ENCODE data around the gene ANKRD34A. TPM values are rescaled to one million over a fixed set of nuclear protein-coding genes. Genes with fewer than 3 reads are reported as not detected.

Gene ANKRD34A
- total and polyA plus RNA-seq, 2 experiments from 2014 or later: 0.76 to 0.90 TPM

DNA sequence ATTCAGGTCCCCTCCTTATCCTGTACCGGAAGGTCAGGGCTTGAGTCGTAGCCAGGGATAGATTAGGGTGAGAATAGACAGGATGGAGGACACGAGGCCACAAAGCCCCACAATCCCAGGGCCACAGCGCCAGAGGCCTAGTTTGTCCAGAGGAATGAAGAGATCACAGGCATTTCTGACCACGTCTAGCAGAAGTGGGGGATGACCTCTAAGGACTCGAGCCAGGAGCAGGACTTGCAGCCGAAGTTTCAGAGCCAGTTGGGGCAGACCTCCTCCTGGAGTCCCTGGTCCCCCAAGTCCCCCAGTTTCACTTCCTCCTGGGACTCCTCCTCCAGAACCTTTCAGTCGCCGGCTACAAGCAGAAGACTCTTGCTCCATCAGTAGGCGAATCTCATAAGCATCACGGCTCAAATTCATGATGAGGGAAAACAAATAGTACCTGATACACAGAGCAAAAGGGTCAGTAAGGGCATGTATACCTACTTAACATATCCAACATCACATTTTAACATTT is 52.2 kb downstream of the ANKRD34A start:
- Histone ChIP-seq H3K4me1 (ENCODE audit: insufficient read depth) (peaks cover under 1% of the 10 kb centered on the region), H3K36me3 (replicated peaks; ENCODE audit: insufficient read depth, low read depth) (no peaks in the 10 kb centered on the region), H3K79me2 (peaks cover 10% of the 10 kb centered on the region), H4K20me1 (ENCODE audit: insufficient read depth, poor library complexity, severe bottlenecking) (no peaks in the 10 kb centered on the region), H3K27ac (no peak overlapping the region), H2AFZ (no peak overlapping the region), H3K9me3 (ENCODE audit: low read depth) (no peaks in the 10 kb centered on the region), H3K4me3 (no peak overlapping the region), H3K27me3 (no peaks in the 10 kb centered on the region), H3K9me2 (replicated peaks; ENCODE audit: insufficient read depth) (no peaks in the 10 kb centered on the region), H3K4me2 (no peak overlapping the region)
- 93% methylated on average over 11 of the region's 11 CpGs for WGBS (ENCODE audit: low lambda C conversion rate, missing lambda C conversion rate)
- no peak for DNase-seq (ENCODE audit: low spot score)
- no peak for TF ChIP-seq EZH2 (IDR thresholded peaks at IDR 0.05; ENCODE audit: borderline replicate concordance)
- TF ChIP-seq CTCF (IDR thresholded peaks at IDR 0.05; ENCODE audit: poor library complexity): no peak
- TF ChIP-seq EZH2phosphoT487 (IDR thresholded peaks at IDR 0.05; ENCODE audit: low read depth, severe bottlenecking, unreplicated experiment): no peak

Other genes with a start within 250 kb of the ANKRD34A start
- gene CD160, start 245.1 kb downstream of the ANKRD34A start, total RNA-seq: not detected in 2 replicates
- not detected in 2 replicates for gene CD160, start 245.1 kb downstream of the ANKRD34A start, polyA plus RNA-seq
- 10.3 and 13.7 TPM in 2 replicates for gene RNF115, start 140.5 kb downstream of the ANKRD34A start, total RNA-seq
- 8.6 and 8.7 TPM in 2 replicates for gene RNF115, start 140.5 kb downstream of the ANKRD34A start, polyA plus RNA-seq
- gene POLR3C, start 140.4 kb downstream of the ANKRD34A start, total RNA-seq: 19.6 and 29.2 TPM in 2 replicates
- gene POLR3C, start 140.4 kb downstream of the ANKRD34A start, polyA plus RNA-seq: 20.6 and 20.9 TPM in 2 replicates
- gene NUDT17, start 118.9 kb downstream of the ANKRD34A start, total RNA-seq: 4.9 and 5.2 TPM in 2 replicates
- gene NUDT17, start 118.9 kb downstream of the ANKRD34A start, polyA plus RNA-seq: 1.3 and 2.7 TPM in 2 replicates
- gene PIAS3, start 105.5 kb downstream of the ANKRD34A start, total RNA-seq: 18.0 and 18.1 TPM in 2 replicates
- gene PIAS3, start 105.5 kb downstream of the ANKRD34A start, polyA plus RNA-seq: 51.2 and 60.7 TPM in 2 replicates
- 0.43 and 0.76 TPM in 2 replicates for gene ANKRD35, start 78.7 kb downstream of the ANKRD34A start, total RNA-seq
- gene ANKRD35, start 78.7 kb downstream of the ANKRD34A start, polyA plus RNA-seq: 2.2 and 2.4 TPM in 2 replicates
- gene ITGA10, start 54.5 kb downstream of the ANKRD34A start, total RNA-seq: 0.60 and 1.3 TPM in 2 replicates
- 2.1 and 4.7 TPM in 2 replicates for gene ITGA10, start 54.5 kb downstream of the ANKRD34A start, polyA plus RNA-seq
- gene PEX11B, start 45.9 kb downstream of the ANKRD34A start, total RNA-seq: 28.1 and 32.3 TPM in 2 replicates
- gene PEX11B, start 45.9 kb downstream of the ANKRD34A start, polyA plus RNA-seq: 26.8 and 30.4 TPM in 2 replicates
- 141 and 154 TPM in 2 replicates for gene RBM8A, start 37.1 kb downstream of the ANKRD34A start, total RNA-seq
- gene RBM8A, start 37.1 kb downstream of the ANKRD34A start, polyA plus RNA-seq: 185 and 189 TPM in 2 replicates
- gene LIX1L, start 6.6 kb downstream of the ANKRD34A start, total RNA-seq: 14.0 and 17.9 TPM in 2 replicates
- 15.3 and 16.3 TPM in 2 replicates for gene LIX1L, start 6.6 kb downstream of the ANKRD34A start, polyA plus RNA-seq
- gene POLR3GL, start 115 bp upstream of the ANKRD34A start, total RNA-seq: 10.5 and 15.6 TPM in 2 replicates
- 27.2 and 27.3 TPM in 2 replicates for gene POLR3GL, start 115 bp upstream of the ANKRD34A start, polyA plus RNA-seq
- gene TXNIP, start 32.0 kb upstream of the ANKRD34A start, total RNA-seq: 160 TPM in 2 replicates
- 75.3 and 85.0 TPM in 2 replicates for gene TXNIP, start 32.0 kb upstream of the ANKRD34A start, polyA plus RNA-seq
- gene HJV, start 57.2 kb upstream of the ANKRD34A start, total RNA-seq: 5.7 and 6.7 TPM in 2 replicates
- gene HJV, start 57.2 kb upstream of the ANKRD34A start, polyA plus RNA-seq: 1.00 and 3.0 TPM in 2 replicates
- gene NBPF10, start 180.2 kb upstream of the ANKRD34A start, total RNA-seq: 1.0 and 1.2 TPM in 2 replicates
- gene NBPF10, start 180.2 kb upstream of the ANKRD34A start, polyA plus RNA-seq: 0.76 and 1.1 TPM in 2 replicates